GM23338 (cell line): ENCODE data around the gene MYH7. TPM values are rescaled to one million over a fixed set of nuclear protein-coding genes. Genes with fewer than 3 reads are reported as not detected.

Source experiments
- ATAC-seq: fragments of 200-7000 bp; cut with Tn5 transposase; 3 replicates; pipeline ENCODE4 v1.9.1; 2020
- DNase-seq: peaks from one replicate; pipeline ENCODE4 v3.0.0-alpha.2; 2015; ENCODE audit warnings: low spot score
- H2AFZ ChIP-seq: fragments of 200-600 bp; sonication (generic); 2 replicates; pipeline ENCODE4 v1.8.0; 2016; ENCODE audit warnings: antibody characterized with exemption, mild to moderate bottlenecking, moderate library complexity
- H3F3A ChIP-seq: fragments of 200-600 bp; sonication (generic); replicated peaks from 2 replicates; pipeline ENCODE4 v1.8.0; 2017; ENCODE audit warnings: antibody characterized with exemption, mixed run types, low read depth
- H3K27ac ChIP-seq: fragments of 200-600 bp; sonication (generic); 2 replicates; pipeline ENCODE4 v1.6.1; 2016; ENCODE audit warnings: low read depth
- H3K27me3 ChIP-seq: fragments of 200-600 bp; sonication (generic); 2 replicates; pipeline ENCODE4 v1.8.0; 2016; ENCODE audit warnings: mild to moderate bottlenecking, mixed run types, moderate library complexity; ENCODE audit not compliant: insufficient read depth
- H3K36me3 ChIP-seq: fragments of 200-600 bp; sonication (generic); 2 replicates; pipeline ENCODE4 v1.8.0; 2016; ENCODE audit warnings: mild to moderate bottlenecking; ENCODE audit not compliant: insufficient read depth
- H3K4me1 ChIP-seq: fragments of 200-600 bp; sonication (generic); 2 replicates; pipeline ENCODE4 v1.8.0; 2016; ENCODE audit warnings: mild to moderate bottlenecking, moderate library complexity; ENCODE audit not compliant: insufficient read depth
- H3K4me2 ChIP-seq: fragments of 200-600 bp; sonication (generic); 2 replicates; pipeline ENCODE4 v1.7.1; 2017; ENCODE audit warnings: mixed run types
- H3K4me3 ChIP-seq: fragments of 200-600 bp; sonication (generic); 2 replicates; pipeline ENCODE4 v1.6.1; 2016; ENCODE audit warnings: mixed run types
- H3K79me2 ChIP-seq: fragments of 200-600 bp; sonication (generic); replicated peaks from 2 replicates; pipeline ENCODE4 v1.8.0; 2017; ENCODE audit warnings: mild to moderate bottlenecking; ENCODE audit not compliant: insufficient read depth
- H3K9me2 ChIP-seq: fragments of 200-600 bp; sonication (generic); 2 replicates; pipeline ENCODE4 v1.8.0; 2017; ENCODE audit not compliant: insufficient read depth
- H4K20me1 ChIP-seq: fragments of 200-600 bp; sonication (generic); replicated peaks from 2 replicates; pipeline ENCODE4 v1.8.0; 2017; ENCODE audit warnings: mild to moderate bottlenecking; ENCODE audit not compliant: insufficient read depth
- H3K27ac Mint-ChIP-seq: 2 replicates; pipeline ENCODE4 v1.8.0; 2020; ENCODE audit warnings: inconsistent platforms, mild to moderate bottlenecking, moderate library complexity, mixed read lengths
- H3K27me3 Mint-ChIP-seq: 3 replicates; pipeline ENCODE4 v1.8.0; 2022; ENCODE audit warnings: low read depth, mild to moderate bottlenecking, moderate library complexity, mixed read lengths, inconsistent platforms; ENCODE audit not compliant: insufficient read depth, poor library complexity
- H3K36me3 Mint-ChIP-seq: 3 replicates; pipeline ENCODE4 v1.8.0; 2021; ENCODE audit warnings: low read depth, mild to moderate bottlenecking, inconsistent platforms, moderate library complexity, mixed read lengths
- H3K4me1 Mint-ChIP-seq: 3 replicates; pipeline ENCODE4 v1.8.0; 2020; ENCODE audit warnings: mild to moderate bottlenecking, inconsistent platforms, mixed read lengths
- H3K4me3 Mint-ChIP-seq: 3 replicates; pipeline ENCODE4 v1.8.0; 2021; ENCODE audit warnings: moderate library complexity, mild to moderate bottlenecking, inconsistent platforms, mixed read lengths
- H3K9me3 Mint-ChIP-seq: 3 replicates; pipeline ENCODE4 v1.8.0; 2020; ENCODE audit warnings: moderate library complexity, mild to moderate bottlenecking, inconsistent platforms, mixed read lengths
- CREB1 ChIP-seq: fragments of 250-450 bp; sonication (Bioruptor Pico); IDR thresholded peaks from 2 replicates; pipeline ENCODE4 v1.5.0; 2020; ENCODE audit warnings: low read depth, mild to moderate bottlenecking, moderate library complexity
- EZH2phosphoT487 ChIP-seq: fragments of 200-600 bp; sonication (generic); IDR thresholded peaks from one replicate; pipeline ENCODE4 v1.8.1; 2018; ENCODE audit warnings: antibody characterized with exemption; ENCODE audit not compliant: unreplicated experiment
- JUNB ChIP-seq: IDR thresholded peaks from one replicate; pipeline ENCODE4 v1.6.1; 2016; ENCODE audit warnings: antibody characterized with exemption; ENCODE audit not compliant: unreplicated experiment
- NANOG ChIP-seq: IDR thresholded peaks from 2 replicates; pipeline ENCODE4 v1.6.1; 2016; ENCODE audit warnings: antibody characterized with exemption, borderline replicate concordance
- POLR2AphosphoS5 ChIP-seq: IDR thresholded peaks from 2 replicates; pipeline ENCODE4 v1.6.1; 2016; ENCODE audit warnings: antibody characterized with exemption, low read depth
- STAT1 ChIP-seq: IDR thresholded peaks from one replicate; pipeline ENCODE4 v1.6.1; 2016; ENCODE audit warnings: antibody characterized with exemption; ENCODE audit not compliant: unreplicated experiment
- ZNF114 ChIP-seq: fragments of 250-450 bp; sonication (Bioruptor Pico); IDR thresholded peaks from 2 replicates; pipeline ENCODE4 v1.5.0; 2020; ENCODE audit warnings: mild to moderate bottlenecking, moderate library complexity
- ZNF331 ChIP-seq: fragments of 250-450 bp; sonication (Bioruptor Pico); IDR thresholded peaks from 2 replicates; pipeline ENCODE4 v1.5.0; 2020; ENCODE audit warnings: low read depth, mild to moderate bottlenecking, moderate library complexity
- polyA plus RNA-seq: library from polyadenylated mRNA; unstranded; fragments of >200 nt; fragmentation: Nextera tagmentation; extraction: Ambion mirVana; gene quantifications from 2 replicates; pipeline ENCODE4 v1.2.1, GENCODE V29; 2016
- total RNA-seq: library from RNA; depleted of rRNA; stranded (reverse); fragments of >200 nt; shearing (Covaris generic); gene quantifications from 2 replicates; pipeline ENCODE4 v1.2.3, GENCODE V29; 2014
- TF ChIP-seq, protein P1 (sequence below), 2 experiments: fragments of 200-600 bp in 1 of 2; sonication (generic) in 1 of 2; conservative IDR thresholded peaks; 2 replicates each; pipeline versions ENCODE4 v1.5.1 to v1.6.1; 2016 to 2017; ENCODE audit warnings: antibody characterized with exemption in 2 of 2, low read depth in 2 of 2, mild to moderate bottlenecking in 2 of 2, moderate library complexity in 1 of 2
- TF ChIP-seq, protein P2 (sequence below): IDR thresholded peaks from 2 replicates; pipeline ENCODE4 v1.6.1; 2016; ENCODE audit warnings: antibody characterized with exemption
- TF ChIP-seq, protein P3 (sequence below): fragments of 250-450 bp; sonication (Bioruptor Pico); IDR thresholded peaks from 2 replicates; pipeline ENCODE4 v1.5.0; 2020; ENCODE audit warnings: mild to moderate bottlenecking, moderate library complexity

Gene MYH7
- total and polyA plus RNA-seq, 2 experiments from 2014 or later = not detected

DNA sequence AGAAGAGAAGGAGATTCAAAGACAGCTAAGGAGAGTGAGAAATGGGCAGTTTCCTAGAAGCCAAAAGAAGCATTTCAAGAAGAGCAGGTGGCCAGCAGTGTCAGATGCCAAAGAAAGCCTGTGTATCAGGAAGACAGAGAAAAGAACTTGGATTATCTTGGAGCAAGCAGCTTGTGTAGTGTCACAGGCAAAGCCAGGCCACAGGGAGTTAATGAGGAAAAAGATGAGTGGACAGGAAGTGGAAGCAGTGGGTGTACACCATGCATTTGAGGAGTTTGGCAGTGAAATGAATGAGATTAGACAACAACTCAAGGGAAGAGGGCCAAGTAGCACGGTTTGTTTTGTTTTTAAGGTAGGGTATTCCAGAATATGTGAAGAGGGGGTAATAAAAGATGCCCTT, 5.6 kb upstream of the MYH7 start:
- H3K36me3 ChIP-seq = no peaks in the 10 kb centered on the region
- peaks cover 21% of the 10 kb centered on the region for H3K4me1 ChIP-seq
- TF ChIP-seq EZH2phosphoT487 (no peak), NANOG (no peak), ZNF331 (no peak), ZNF114 (CRISPR knock-in tag) (no peak), JUNB (no peak), POLR2AphosphoS5 (no peak), STAT1 (no peak), CREB1 (CRISPR knock-in tag) (no peak)
- TF ChIP-seq, protein P1, sequence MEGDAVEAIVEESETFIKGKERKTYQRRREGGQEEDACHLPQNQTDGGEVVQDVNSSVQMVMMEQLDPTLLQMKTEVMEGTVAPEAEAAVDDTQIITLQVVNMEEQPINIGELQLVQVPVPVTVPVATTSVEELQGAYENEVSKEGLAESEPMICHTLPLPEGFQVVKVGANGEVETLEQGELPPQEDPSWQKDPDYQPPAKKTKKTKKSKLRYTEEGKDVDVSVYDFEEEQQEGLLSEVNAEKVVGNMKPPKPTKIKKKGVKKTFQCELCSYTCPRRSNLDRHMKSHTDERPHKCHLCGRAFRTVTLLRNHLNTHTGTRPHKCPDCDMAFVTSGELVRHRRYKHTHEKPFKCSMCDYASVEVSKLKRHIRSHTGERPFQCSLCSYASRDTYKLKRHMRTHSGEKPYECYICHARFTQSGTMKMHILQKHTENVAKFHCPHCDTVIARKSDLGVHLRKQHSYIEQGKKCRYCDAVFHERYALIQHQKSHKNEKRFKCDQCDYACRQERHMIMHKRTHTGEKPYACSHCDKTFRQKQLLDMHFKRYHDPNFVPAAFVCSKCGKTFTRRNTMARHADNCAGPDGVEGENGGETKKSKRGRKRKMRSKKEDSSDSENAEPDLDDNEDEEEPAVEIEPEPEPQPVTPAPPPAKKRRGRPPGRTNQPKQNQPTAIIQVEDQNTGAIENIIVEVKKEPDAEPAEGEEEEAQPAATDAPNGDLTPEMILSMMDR (conservative IDR thresholded peaks at IDR 0.05; ENCODE audit: low read depth in 2 of 2) = no peak
- TF ChIP-seq, protein P2, sequence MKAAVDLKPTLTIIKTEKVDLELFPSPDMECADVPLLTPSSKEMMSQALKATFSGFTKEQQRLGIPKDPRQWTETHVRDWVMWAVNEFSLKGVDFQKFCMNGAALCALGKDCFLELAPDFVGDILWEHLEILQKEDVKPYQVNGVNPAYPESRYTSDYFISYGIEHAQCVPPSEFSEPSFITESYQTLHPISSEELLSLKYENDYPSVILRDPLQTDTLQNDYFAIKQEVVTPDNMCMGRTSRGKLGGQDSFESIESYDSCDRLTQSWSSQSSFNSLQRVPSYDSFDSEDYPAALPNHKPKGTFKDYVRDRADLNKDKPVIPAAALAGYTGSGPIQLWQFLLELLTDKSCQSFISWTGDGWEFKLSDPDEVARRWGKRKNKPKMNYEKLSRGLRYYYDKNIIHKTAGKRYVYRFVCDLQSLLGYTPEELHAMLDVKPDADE = no peak
- TF ChIP-seq, protein P3, sequence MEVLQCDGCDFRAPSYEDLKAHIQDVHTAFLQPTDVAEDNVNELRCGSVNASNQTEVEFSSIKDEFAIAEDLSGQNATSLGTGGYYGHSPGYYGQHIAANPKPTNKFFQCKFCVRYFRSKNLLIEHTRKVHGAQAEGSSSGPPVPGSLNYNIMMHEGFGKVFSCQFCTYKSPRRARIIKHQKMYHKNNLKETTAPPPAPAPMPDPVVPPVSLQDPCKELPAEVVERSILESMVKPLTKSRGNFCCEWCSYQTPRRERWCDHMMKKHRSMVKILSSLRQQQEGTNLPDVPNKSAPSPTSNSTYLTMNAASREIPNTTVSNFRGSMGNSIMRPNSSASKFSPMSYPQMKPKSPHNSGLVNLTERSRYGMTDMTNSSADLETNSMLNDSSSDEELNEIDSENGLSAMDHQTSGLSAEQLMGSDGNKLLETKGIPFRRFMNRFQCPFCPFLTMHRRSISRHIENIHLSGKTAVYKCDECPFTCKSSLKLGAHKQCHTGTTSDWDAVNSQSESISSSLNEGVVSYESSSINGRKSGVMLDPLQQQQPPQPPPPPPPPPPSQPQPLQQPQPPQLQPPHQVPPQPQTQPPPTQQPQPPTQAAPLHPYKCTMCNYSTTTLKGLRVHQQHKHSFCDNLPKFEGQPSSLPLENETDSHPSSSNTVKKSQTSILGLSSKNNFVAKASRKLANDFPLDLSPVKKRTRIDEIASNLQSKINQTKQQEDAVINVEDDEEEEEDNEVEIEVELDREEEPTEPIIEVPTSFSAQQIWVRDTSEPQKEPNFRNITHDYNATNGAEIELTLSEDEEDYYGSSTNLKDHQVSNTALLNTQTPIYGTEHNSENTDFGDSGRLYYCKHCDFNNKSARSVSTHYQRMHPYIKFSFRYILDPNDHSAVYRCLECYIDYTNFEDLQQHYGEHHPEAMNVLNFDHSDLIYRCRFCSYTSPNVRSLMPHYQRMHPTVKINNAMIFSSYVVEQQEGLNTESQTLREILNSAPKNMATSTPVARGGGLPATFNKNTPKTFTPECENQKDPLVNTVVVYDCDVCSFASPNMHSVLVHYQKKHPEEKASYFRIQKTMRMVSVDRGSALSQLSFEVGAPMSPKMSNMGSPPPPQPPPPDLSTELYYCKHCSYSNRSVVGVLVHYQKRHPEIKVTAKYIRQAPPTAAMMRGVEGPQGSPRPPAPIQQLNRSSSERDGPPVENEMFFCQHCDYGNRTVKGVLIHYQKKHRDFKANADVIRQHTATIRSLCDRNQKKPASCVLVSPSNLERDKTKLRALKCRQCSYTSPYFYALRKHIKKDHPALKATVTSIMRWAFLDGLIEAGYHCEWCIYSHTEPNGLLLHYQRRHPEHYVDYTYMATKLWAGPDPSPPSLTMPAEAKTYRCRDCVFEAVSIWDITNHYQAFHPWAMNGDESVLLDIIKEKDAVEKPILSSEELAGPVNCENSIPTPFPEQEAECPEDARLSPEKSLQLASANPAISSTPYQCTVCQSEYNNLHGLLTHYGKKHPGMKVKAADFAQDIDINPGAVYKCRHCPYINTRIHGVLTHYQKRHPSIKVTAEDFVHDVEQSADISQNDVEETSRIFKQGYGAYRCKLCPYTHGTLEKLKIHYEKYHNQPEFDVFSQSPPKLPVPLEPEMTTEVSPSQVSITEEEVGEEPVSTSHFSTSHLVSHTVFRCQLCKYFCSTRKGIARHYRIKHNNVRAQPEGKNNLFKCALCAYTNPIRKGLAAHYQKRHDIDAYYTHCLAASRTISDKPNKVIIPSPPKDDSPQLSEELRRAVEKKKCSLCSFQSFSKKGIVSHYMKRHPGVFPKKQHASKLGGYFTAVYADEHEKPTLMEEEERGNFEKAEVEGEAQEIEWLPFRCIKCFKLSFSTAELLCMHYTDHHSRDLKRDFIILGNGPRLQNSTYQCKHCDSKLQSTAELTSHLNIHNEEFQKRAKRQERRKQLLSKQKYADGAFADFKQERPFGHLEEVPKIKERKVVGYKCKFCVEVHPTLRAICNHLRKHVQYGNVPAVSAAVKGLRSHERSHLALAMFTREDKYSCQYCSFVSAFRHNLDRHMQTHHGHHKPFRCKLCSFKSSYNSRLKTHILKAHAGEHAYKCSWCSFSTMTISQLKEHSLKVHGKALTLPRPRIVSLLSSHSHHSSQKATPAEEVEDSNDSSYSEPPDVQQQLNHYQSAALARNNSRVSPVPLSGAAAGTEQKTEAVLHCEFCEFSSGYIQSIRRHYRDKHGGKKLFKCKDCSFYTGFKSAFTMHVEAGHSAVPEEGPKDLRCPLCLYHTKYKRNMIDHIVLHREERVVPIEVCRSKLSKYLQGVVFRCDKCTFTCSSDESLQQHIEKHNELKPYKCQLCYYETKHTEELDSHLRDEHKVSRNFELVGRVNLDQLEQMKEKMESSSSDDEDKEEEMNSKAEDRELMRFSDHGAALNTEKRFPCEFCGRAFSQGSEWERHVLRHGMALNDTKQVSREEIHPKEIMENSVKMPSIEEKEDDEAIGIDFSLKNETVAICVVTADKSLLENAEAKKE (CRISPR knock-in tag) = no peak
- Mint-ChIP-seq H3K27ac (no peak overlapping the region), H3K9me3 (no peaks in the 10 kb centered on the region), H3K4me1 (peaks cover 25% of the 10 kb centered on the region), H3K36me3 (no peaks in the 10 kb centered on the region), H3K27me3 (peaks cover 25% of the 10 kb centered on the region), H3K4me3 (no peak overlapping the region)
- no peaks in the 10 kb centered on the region for H3K79me2 ChIP-seq
- H3K27me3 ChIP-seq = no peaks in the 10 kb centered on the region
- H3F3A ChIP-seq = no peaks in the 10 kb centered on the region
- H3K9me2 ChIP-seq = peaks cover 7% of the 10 kb centered on the region; the same call in 1 of the 2 replicates
- ATAC-seq (no peak), DNase-seq (no peak)
- no peak overlapping the region for H2AFZ ChIP-seq
- H3K4me2 ChIP-seq = no peak overlapping the region
- no peak overlapping the region for H3K27ac ChIP-seq
- no peak overlapping the region for H3K4me3 ChIP-seq
- H4K20me1 ChIP-seq = no peaks in the 10 kb centered on the region
